GM10847 (cell line): ENCODE data around the gene RTBDN.
A peak's percentile ranks its signal among the peaks of the same experiment; 100 is the strongest.

Source experiments
- POLR2A ChIP-seq: IDR thresholded peaks from 2 replicates; pipeline ENCODE4 v1.6.1; 2011; ENCODE audit not compliant: insufficient read length; ENCODE audit errors: extremely low read depth

RTBDN gene

DNA sequence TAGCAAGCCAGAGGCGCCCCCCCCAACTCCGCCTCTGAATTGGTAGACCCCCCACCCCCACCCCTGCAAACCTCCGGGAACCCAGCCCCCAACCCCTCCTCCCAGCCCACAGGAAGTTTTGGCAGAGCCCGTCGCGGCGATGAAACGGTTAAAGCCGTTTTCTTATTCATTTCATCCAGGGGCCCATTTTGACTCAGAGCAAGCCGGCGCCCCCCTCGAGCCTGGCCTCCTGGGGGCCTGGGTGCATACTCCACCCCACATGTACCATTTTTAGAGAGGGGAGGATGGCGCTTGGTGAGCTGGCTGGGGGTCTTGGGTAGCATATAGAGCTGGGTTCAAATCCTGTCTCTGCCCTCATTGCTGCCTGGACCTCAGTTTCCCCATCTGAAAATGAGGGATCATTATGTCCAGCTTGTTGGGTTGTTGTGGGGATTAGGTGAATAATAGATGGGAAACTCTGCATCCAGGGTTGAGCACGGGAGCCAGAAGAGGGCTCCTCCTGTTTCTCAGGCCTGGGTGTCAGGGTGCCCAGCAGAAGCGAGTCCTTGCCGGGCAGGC is 51.0 kb downstream of the RTBDN start:
- no peak for TF ChIP-seq POLR2A

DNA sequence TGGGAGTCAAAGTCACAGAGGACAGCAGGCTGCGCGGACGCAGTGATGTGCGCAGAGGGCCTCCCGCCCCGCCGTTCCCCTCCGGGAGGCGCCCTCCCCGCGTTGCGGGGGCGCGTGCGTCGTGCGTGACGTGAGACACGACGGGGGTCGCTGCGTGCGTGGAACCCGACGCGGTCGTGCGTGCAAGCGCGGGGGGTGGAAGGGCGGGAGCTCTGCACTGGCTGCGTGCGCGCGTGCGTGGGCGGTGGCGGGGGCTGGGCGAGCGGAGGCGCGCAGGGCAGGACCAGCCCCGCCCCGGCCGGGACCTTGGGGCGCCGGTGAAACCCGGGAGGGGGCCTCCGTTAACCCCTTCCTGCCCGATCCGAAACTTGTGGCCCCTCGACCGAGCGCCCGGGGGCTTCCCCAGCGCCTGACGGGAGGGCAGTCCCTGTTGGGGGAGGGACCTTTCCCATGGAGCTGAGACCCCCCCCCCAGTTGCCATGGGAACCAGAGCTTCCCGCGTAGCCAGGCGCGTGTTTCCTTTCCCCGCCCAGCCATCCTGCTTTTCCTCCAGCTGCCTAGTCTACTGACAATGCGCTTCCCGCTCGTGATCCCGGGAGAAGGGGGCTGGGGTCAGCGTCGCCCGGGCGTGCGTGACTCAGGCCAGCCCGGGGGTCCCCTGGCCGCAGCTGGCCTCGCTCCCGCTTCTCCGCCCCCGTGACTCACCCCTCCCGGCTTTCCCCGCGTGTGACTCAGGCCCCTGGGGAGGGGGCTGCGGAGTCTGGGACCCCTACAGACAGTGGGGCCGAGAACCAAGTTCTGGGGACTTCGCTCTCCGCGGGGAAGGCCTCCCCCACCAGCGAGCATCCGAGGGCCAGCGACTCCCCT is 51.7 kb downstream of the RTBDN start:
- peak; percentile 41 for TF ChIP-seq POLR2A

GRCh38 chr19:12782174-12782423 is 52.3 kb downstream of the RTBDN start:
- TF ChIP-seq POLR2A: no peak

DNA sequence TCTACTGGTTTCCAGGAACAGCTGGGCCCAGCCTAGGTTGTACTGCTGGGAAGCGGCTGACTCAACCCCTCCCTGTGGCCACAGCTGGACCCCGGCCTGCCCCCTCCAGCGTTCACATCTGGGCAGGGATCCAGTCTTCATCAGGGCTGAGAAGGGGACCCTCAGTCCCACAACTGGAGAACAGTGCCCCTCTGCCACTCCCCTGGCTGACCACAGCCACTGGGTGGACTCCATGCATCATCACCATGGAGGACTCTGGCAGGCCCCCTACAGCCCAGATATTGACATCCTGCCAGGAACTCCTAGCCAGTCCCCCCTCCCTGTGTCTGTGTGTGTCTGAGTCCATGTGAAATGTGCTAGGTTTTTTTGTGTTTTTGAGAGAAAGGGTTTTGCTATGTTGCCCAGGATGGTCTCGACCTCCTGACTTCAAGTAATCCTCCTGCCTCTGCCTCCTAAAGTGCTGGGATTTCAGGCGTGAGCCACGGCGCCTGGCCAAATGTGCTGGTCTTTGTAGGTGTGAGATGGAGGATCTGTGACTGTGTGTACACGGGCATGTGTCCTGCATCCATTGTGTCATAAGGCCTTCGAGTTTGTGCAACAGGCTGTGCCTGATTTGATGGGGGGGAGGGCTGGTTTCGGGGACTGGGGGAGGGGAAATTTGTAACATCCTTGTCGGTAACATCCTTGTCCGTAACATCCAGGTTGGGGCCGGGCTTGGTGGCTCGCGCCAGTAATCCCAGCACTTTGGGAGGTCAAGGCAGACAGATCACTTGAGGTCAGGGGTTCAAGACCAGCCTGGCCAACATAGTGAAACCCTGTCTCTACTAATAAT is 55.0 kb downstream of the RTBDN start:
- no peak for TF ChIP-seq POLR2A

- no peak for TF ChIP-seq POLR2A
Observed at GRCh38 chr19:12778905-12779161, 55.5 kb downstream of the RTBDN start.

DNA sequence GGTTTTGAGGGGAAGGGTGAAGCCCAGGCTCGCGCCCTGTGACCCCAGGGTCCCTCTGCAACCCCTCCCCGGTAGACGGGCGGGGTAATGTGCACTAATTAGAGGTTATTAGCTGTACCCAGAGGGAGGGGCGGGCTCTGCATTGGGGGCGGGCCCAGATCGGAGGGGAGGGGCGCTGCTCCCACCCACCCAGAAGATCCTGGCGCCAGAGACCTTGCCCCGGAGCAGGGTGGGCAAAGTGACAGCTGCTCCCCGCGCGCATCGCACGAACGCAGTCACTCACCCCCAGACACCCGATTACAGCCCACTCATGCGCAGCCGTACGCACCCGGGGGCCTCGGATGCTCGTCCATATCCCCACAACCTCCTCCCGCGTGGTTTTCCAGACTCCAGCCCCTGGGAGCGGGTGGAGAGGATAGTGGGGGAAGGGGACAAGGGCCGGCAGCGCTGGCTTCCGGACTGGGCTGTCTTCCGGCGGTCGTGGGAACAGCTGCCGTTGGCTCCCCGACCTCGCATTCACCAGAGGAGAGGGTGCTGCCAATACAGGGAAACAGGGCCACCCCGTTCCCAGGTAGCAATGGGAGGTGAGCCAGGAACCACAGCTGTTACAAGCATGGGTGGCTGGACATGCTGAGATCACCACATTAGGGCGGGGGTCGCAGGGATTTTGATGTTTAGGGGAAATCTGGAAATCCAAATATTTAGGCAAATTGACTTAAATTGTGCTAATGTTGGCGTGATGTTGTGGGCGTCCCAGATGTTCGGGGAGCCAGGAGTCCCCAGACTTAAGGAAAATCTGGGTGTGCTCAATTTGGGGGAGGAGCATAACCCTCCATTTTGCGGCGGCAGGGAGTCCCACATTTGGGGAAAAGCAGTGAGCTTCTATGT is 56.1 kb downstream of the RTBDN start:
- peak; percentile 49 for TF ChIP-seq POLR2A

- no peak for TF ChIP-seq POLR2A
Observed at GRCh38 chr19:12777217-12778016, 57.0 kb downstream of the RTBDN start.
